K562 (cell line): ENCODE data around the gene CFD. TPM values are rescaled to one million over a fixed set of nuclear protein-coding genes. Genes with fewer than 3 reads are reported as not detected.

Experiments used
- ATAC-seq: fragments of 200-7000 bp; cut with Tn5 transposase; 3 replicates; pipeline ENCODE4 v1.9.1; 2020; ENCODE audit warnings: moderate library complexity
- BruUV-seq: library from RNA; stranded (reverse); fragments of 400-500 nt; replicated peaks from 2 replicates; lab custom pipeline; 2021; lab: Mats Ljungman, UMichigan
- CTCF ChIA-PET: fragments of 300-600 bp; formaldehyde crosslinking; extraction: SDS; loops from one replicate; lab custom pipeline; 2021; ENCODE audit warnings: low intra/inter-chr PET ratio; lab: Yijun Ruan, JAX
- POLR2A ChIA-PET: fragments of 300-600, 350-650 bp; sonication (Branson Sonifier 250); formaldehyde crosslinking; extraction: SDS; loops from one replicate; lab custom pipeline; 2021; ENCODE audit warnings: antibody characterized with exemption, inconsistent platforms; lab: Yijun Ruan, JAX
- DNase-seq, 4 experiments: peaks; one replicate each; pipeline versions ENCODE4 v3.0.0 to v3.0.0-alpha.2; 2011 to 2018; ENCODE audit warnings: low spot score in 3 of 4, mixed read lengths in 3 of 4; ENCODE audit errors: extremely low read depth in 1 of 4
- FAIRE-seq: peaks from 2 replicates; lab custom pipeline; 2011; peaks lifted over from hg19 to GRCh38; lab: Jason Lieb, UNC
- H2AFZ ChIP-seq: 2 replicates; pipeline ENCODE4 v1.6.0; 2011; ENCODE audit warnings: low read depth, low read length, control low read depth, inconsistent platforms
- H3K27ac ChIP-seq: fragments of 200-600 bp; 3 replicates; pipeline ENCODE4 v1.8.0; 2011; ENCODE audit warnings: low read depth, mild to moderate bottlenecking, control low read depth, inconsistent platforms, low read length, moderate library complexity, mixed read lengths; ENCODE audit errors: extremely low read depth
- H3K27me3 ChIP-seq, 2 experiments: fragments of 300-600 bp in 1 of 2; 2 replicates in 1 of 2; 3 replicates in 1 of 2; pipeline versions ENCODE4 v1.6.0 to v1.8.0; 2011; ENCODE audit warnings: inconsistent platforms in 2 of 2, low read length in 2 of 2, mild to moderate bottlenecking in 1 of 2, mixed read lengths in 1 of 2, moderate library complexity in 1 of 2; ENCODE audit not compliant: control insufficient read depth in 2 of 2, insufficient read depth in 2 of 2
- H3K36me3 ChIP-seq: fragments of 300-600 bp; 3 replicates; pipeline ENCODE4 v1.8.0; 2011; ENCODE audit warnings: mild to moderate bottlenecking, low read length, inconsistent platforms; ENCODE audit not compliant: control insufficient read depth, insufficient read depth
- H3K4me1 ChIP-seq, 2 experiments: fragments of 200-600 bp in 1 of 2; replicated peaks in 1 of 2; 2 replicates in 1 of 2; 3 replicates in 1 of 2; pipeline versions ENCODE4 v1.5.1 to v1.8.0; 2011; ENCODE audit warnings: inconsistent platforms in 2 of 2, low read length in 2 of 2, mild to moderate bottlenecking in 1 of 2, mixed read lengths in 1 of 2, moderate library complexity in 1 of 2; ENCODE audit not compliant: control insufficient read depth in 2 of 2, insufficient read depth in 2 of 2
- H3K4me2 ChIP-seq: 2 replicates; pipeline ENCODE4 v1.6.1; 2011; ENCODE audit warnings: low read length, control low read depth, inconsistent platforms, mixed read lengths; ENCODE audit not compliant: insufficient read depth
- H3K4me3 ChIP-seq: fragments of 200-600 bp; sonication (generic), shearing (Covaris generic); 2 replicates; pipeline ENCODE4 v1.5.1; 2016; ENCODE audit warnings: control low read depth, inconsistent platforms
- H3K79me2 ChIP-seq: fragments of 200-600 bp; 3 replicates; pipeline ENCODE4 v1.8.0; 2011; ENCODE audit warnings: low read length, inconsistent platforms; ENCODE audit not compliant: control insufficient read depth, insufficient read depth
- H3K9ac ChIP-seq, 2 experiments: 2 replicates each; pipeline versions ENCODE4 v1.6.0 to v1.6.1; 2011; ENCODE audit warnings: low read depth in 2 of 2, low read length in 2 of 2, control low read depth in 1 of 2, inconsistent platforms in 1 of 2, mild to moderate bottlenecking in 1 of 2, mixed read lengths in 1 of 2; ENCODE audit not compliant: insufficient read depth in 1 of 2
- H3K9me1 ChIP-seq: one replicate; pipeline ENCODE4 v1.6.0; 2011; ENCODE audit warnings: inconsistent platforms, mild to moderate bottlenecking, low read length, moderate library complexity; ENCODE audit not compliant: control insufficient read depth, insufficient read depth
- H3K9me3 ChIP-seq: replicated peaks from 2 replicates; pipeline ENCODE4 v1.5.1; 2011; ENCODE audit warnings: low read depth, low read length, inconsistent platforms; ENCODE audit not compliant: control insufficient read depth, insufficient read depth
- H4K20me1 ChIP-seq: replicated peaks from 2 replicates; pipeline ENCODE4 v1.6.1; 2011; ENCODE audit warnings: low read length, inconsistent platforms, mixed read lengths; ENCODE audit not compliant: control insufficient read depth, insufficient read depth
- ADNP ChIP-seq: fragments of 200-800 bp; sonication (Bioruptor generic); IDR thresholded peaks from 2 replicates; pipeline ENCODE4 v1.6.1; 2016; ENCODE audit warnings: missing genetic modification characterization, missing compliant biosample characterization
- CBFA2T3 ChIP-seq: fragments of 450-650 bp; IDR thresholded peaks from 2 replicates; pipeline ENCODE4 v1.6.1; 2017
- DNMT1 ChIP-seq: fragments of 450-650 bp; IDR thresholded peaks from 2 replicates; pipeline ENCODE4 v1.6.1; 2016; ENCODE audit warnings: antibody characterized with exemption, mild to moderate bottlenecking
- GATAD2A ChIP-seq: fragments of 450-650 bp; IDR thresholded peaks from 2 replicates; pipeline ENCODE4 v1.6.1; 2017
- KHSRP ChIP-seq: fragments of 450-650 bp; IDR thresholded peaks from 2 replicates; pipeline ENCODE4 v1.6.1; 2017
- TRIM28 ChIP-seq: fragments of 450-650 bp; IDR thresholded peaks from 2 replicates; pipeline ENCODE4 v1.6.1; 2017
- ZNF146 ChIP-seq: IDR thresholded peaks from one replicate; pipeline ENCODE4 v1.6.1; 2018; ENCODE audit warnings: missing compliant biosample characterization; ENCODE audit not compliant: unreplicated experiment
- ZNF197 ChIP-seq: fragments of 200-800 bp; sonication (Bioruptor generic); IDR thresholded peaks from 2 replicates; pipeline ENCODE4 v1.6.1; 2016; ENCODE audit warnings: low read depth, missing genetic modification characterization, missing compliant biosample characterization
- ZNF239 ChIP-seq: fragments of 250-450 bp; sonication (Bioruptor Pico); IDR thresholded peaks from 2 replicates; pipeline ENCODE4 v1.4.0; 2020; ENCODE audit warnings: mild to moderate bottlenecking
- ZNF507 ChIP-seq: conservative IDR thresholded peaks from 2 replicates; pipeline ENCODE4 v1.6.1; 2017; ENCODE audit warnings: missing genetic modification characterization, missing compliant biosample characterization
- ZNF76 ChIP-seq: fragments of 250-450 bp; sonication (Bioruptor Pico); IDR thresholded peaks from 2 replicates; pipeline ENCODE4 v1.4.0; 2020; ENCODE audit warnings: mild to moderate bottlenecking, moderate library complexity, borderline replicate concordance
- WGBS: fragments of 100-300 bp; shearing (Covaris generic); methylation state at CpG from one replicate; pipeline ENCODE4 v1.1.6; 2016; ENCODE audit warnings: low coverage, mixed read lengths; ENCODE audit not compliant: insufficient coverage; ENCODE audit errors: missing lambda C conversion rate; 5-methylcytosine and 5-hydroxymethylcytosine counted together
- in situ Hi-C: fragments of 300-500 bp; cut with MboI; formaldehyde crosslinking; loops from 4 replicates; pipeline ENCODE4 v1.15.0; 2018; ENCODE audit warnings: inconsistent platforms, mixed read lengths
- intact Hi-C: fragments of 100-400 bp; cut with micrococcal nuclease; formaldehyde crosslinking; loops from 2 replicates; pipeline ENCODE4 v1.14.2; 2022
- polyA plus RNA-seq, 8 experiments: library from polyadenylated mRNA; depleted of rRNA in 4 of 8; stranded (reverse) in 5 of 8; unstranded in 3 of 8; fragments of >200 nt; fragmentation: Nextera tagmentation in 2 of 8; fragmentation: Illumina TruSeq in 1 of 8; extraction: Ambion mirVana in 2 of 8; extraction: Trizol in 1 of 8; gene quantifications; 2 replicates each; pipeline versions ENCODE4 v1.2.1 to v1.2.3, GENCODE V29; 2011 to 2014; ENCODE audit warnings: inconsistent platforms in 1 of 8, missing spikeins in 1 of 8
- total RNA-seq, 7 experiments: library from RNA; depleted of rRNA in 6 of 7; stranded (reverse); fragments of >200 nt in 6 of 7; fragmentation: Illumina TruSeq in 2 of 7; extraction: Trizol in 2 of 7; gene quantifications; 2 replicates each; pipeline versions ENCODE4 v1.2.1 to v1.2.3, GENCODE V29; 2011 to 2021; ENCODE audit warnings: low replicate concordance in 1 of 7
- TF ChIP-seq, protein P1 (sequence below): sonication (generic); formaldehyde crosslinking; IDR thresholded peaks from 2 replicates; pipeline ENCODE4 v1.8.0; 2023; ENCODE audit warnings: mild to moderate bottlenecking, missing genetic modification reagents
- TF ChIP-seq, protein P2 (sequence below), 2 experiments: fragments of 450-650 bp; IDR thresholded peaks; 2 replicates each; pipeline ENCODE4 v1.6.1; 2016

The CFD gene
- total and polyA plus RNA-seq, 9 of the 15 experiments (the other 6 are each of a cell fraction or from before 2014, with no cell fraction given), result 0.52 to 59.4 (median 7.6) TPM

- TF ChIP-seq ADNP, result peak; percentile 36; the same call in 1 of the 2 replicates
These were observed 4.3 kb upstream of the CFD start (continued) for GRCh38 chr19:855142-855541.

DNA sequence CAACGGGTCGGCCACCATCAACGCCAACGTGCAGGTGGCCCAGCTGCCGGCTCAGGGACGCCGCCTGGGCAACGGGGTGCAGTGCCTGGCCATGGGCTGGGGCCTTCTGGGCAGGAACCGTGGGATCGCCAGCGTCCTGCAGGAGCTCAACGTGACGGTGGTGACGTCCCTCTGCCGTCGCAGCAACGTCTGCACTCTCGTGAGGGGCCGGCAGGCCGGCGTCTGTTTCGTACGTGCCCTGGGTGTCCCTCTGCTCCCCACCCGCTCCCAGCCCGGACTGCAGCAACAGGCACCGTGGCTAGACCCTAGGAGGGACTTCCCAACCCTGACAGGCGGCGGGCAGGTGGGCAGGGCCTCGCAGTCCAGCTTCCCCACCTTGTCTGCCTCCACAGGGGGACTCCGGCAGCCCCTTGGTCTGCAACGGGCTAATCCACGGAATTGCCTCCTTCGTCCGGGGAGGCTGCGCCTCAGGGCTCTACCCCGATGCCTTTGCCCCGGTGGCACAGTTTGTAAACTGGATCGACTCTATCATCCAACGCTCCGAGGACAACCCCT lies 3.8 kb upstream of the CFD start:
- 49% methylated on average over 17 of the region's 40 CpGs for WGBS
- DNase-seq, result no peak
- peaks cover 2% of the 10 kb centered on the region for H3K79me2 ChIP-seq
- no peak overlapping the region for H2AFZ ChIP-seq
- ChIA-PET POLR2A (interaction anchor here (0.8 kb wide), 1 partner anchor 12 kb away, joined by 3 read pairs; no protein-coding TSS in a partner anchor), CTCF (no interaction called here)
- no peaks in the 10 kb centered on the region for H4K20me1 ChIP-seq
- no peak for ATAC-seq
- FAIRE-seq, result no peak
- BruUV-seq, result no TSS peak
- H3K4me3 ChIP-seq, result no peak overlapping the region
- H3K9me1 ChIP-seq, result no peaks in the 10 kb centered on the region
- H3K36me3 ChIP-seq, result no peaks in the 10 kb centered on the region
- no peak overlapping the region for H3K27ac ChIP-seq
- peaks cover 17 to 55% of the 10 kb centered on the region in 2 experiments; a peak in 4 of 5 replicates for H3K4me1 ChIP-seq
- no peak overlapping the region for H3K4me2 ChIP-seq
- peak overlapping the region in 1 of 2 experiments; percentile 79; a peak in 2 of 4 replicates for H3K9ac ChIP-seq
- no peaks in the 10 kb centered on the region for H3K9me3 ChIP-seq
- no peaks in the 10 kb centered on the region for H3K27me3 ChIP-seq
- in situ Hi-C loops (loop anchor here (5.0 kb wide), 1 partner anchor 88 kb away; no protein-coding TSS in a partner anchor), intact Hi-C loops (no loop called here)
- no peak for TF ChIP-seq GATAD2A
- TF ChIP-seq, protein P1, sequence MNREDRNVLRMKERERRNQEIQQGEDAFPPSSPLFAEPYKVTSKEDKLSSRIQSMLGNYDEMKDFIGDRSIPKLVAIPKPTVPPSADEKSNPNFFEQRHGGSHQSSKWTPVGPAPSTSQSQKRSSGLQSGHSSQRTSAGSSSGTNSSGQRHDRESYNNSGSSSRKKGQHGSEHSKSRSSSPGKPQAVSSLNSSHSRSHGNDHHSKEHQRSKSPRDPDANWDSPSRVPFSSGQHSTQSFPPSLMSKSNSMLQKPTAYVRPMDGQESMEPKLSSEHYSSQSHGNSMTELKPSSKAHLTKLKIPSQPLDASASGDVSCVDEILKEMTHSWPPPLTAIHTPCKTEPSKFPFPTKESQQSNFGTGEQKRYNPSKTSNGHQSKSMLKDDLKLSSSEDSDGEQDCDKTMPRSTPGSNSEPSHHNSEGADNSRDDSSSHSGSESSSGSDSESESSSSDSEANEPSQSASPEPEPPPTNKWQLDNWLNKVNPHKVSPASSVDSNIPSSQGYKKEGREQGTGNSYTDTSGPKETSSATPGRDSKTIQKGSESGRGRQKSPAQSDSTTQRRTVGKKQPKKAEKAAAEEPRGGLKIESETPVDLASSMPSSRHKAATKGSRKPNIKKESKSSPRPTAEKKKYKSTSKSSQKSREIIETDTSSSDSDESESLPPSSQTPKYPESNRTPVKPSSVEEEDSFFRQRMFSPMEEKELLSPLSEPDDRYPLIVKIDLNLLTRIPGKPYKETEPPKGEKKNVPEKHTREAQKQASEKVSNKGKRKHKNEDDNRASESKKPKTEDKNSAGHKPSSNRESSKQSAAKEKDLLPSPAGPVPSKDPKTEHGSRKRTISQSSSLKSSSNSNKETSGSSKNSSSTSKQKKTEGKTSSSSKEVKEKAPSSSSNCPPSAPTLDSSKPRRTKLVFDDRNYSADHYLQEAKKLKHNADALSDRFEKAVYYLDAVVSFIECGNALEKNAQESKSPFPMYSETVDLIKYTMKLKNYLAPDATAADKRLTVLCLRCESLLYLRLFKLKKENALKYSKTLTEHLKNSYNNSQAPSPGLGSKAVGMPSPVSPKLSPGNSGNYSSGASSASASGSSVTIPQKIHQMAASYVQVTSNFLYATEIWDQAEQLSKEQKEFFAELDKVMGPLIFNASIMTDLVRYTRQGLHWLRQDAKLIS (CRISPR knock-in tag), result no peak
- TF ChIP-seq DNMT1, result no peak
- TF ChIP-seq ZNF76 (CRISPR knock-in tag), result no peak
- no peak for TF ChIP-seq KHSRP
- TF ChIP-seq ZNF197 (CRISPR knock-in tag), result no peak
- no peak for TF ChIP-seq TRIM28
- no peak for TF ChIP-seq ZNF239 (CRISPR knock-in tag)
- no peak for TF ChIP-seq CBFA2T3
- TF ChIP-seq ZNF507 (tag), result no peak
- TF ChIP-seq, protein P2, sequence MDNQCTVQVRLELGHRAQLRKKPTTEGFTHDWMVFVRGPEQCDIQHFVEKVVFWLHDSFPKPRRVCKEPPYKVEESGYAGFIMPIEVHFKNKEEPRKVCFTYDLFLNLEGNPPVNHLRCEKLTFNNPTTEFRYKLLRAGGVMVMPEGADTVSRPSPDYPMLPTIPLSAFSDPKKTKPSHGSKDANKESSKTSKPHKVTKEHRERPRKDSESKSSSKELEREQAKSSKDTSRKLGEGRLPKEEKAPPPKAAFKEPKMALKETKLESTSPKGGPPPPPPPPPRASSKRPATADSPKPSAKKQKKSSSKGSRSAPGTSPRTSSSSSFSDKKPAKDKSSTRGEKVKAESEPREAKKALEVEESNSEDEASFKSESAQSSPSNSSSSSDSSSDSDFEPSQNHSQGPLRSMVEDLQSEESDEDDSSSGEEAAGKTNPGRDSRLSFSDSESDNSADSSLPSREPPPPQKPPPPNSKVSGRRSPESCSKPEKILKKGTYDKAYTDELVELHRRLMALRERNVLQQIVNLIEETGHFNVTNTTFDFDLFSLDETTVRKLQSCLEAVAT (IDR thresholded peaks at IDR 0.05), result no peak
- TF ChIP-seq ZNF146 (CRISPR knock-in tag), result no peak
